Left kidney (tissue), 2 donors: ENCODE data around the gene PDE4A. TPM values are rescaled to one million over a fixed set of nuclear protein-coding genes. Genes with fewer than 3 reads are reported as not detected.

Source experiments
- DNase-seq: peaks from one replicate; pipeline ENCODE4 v3.0.0-alpha.2; 2013
- polyA plus RNA-seq: library from polyadenylated mRNA; unstranded; fragments of 120-200 nt; gene quantifications from one replicate; pipeline ENCODE4 v1.2.1, GENCODE V29; 2013; ENCODE audit not compliant: insufficient read length

PDE4A gene
- polyA plus RNA-seq, 1 donor: 1.5 TPM

- DNase-seq: no peak
These were observed 90.0 kb downstream of the PDE4A start for GRCh38 chr19:10510301-10510802.

- no peak for DNase-seq
These were observed 92.9 kb downstream of the PDE4A start for GRCh38 chr19:10513223-10513622.

GRCh38 chr19:10514211-10515145 lies 94.1 kb downstream of the PDE4A start:
- no peak for DNase-seq

GRCh38 chr19:10516064-10516385 lies 95.7 kb downstream of the PDE4A start:
- DNase-seq: no peak

GRCh38 chr19:10516671-10517286 lies 96.4 kb downstream of the PDE4A start:
- DNase-seq: no peak

- no peak for DNase-seq
These were observed 97.0 kb downstream of the PDE4A start, which contains the start of gene S1PR5 for GRCh38 chr19:10517361-10517759. S1PR5 (minus strand) TSS chr19:10517447; CDS start chr19:10515011, 2,436 bp downstream.

- no peak for DNase-seq
These were observed 97.6 kb downstream of the PDE4A start for GRCh38 chr19:10517760-10518443.

- DNase-seq: no peak
These were observed 98.4 kb downstream of the PDE4A start for GRCh38 chr19:10518444-10519361.

Other genes starting within 250 kb of the PDE4A start
- gene DNMT1, start 225.6 kb upstream of the PDE4A start, polyA plus RNA-seq: 160 TPM
- gene S1PR2, start 189.2 kb upstream of the PDE4A start, polyA plus RNA-seq: 11.9 TPM
- 34.2 TPM for gene MRPL4, start 168.3 kb upstream of the PDE4A start, polyA plus RNA-seq
- gene ICAM1, start 149.4 kb upstream of the PDE4A start, polyA plus RNA-seq: 4.7 TPM
- gene ICAM4, start 133.6 kb upstream of the PDE4A start, polyA plus RNA-seq: 0.37 TPM
- gene ICAM5, start 130.6 kb upstream of the PDE4A start, polyA plus RNA-seq: 0.08 TPM
- gene ZGLP1, start 110.7 kb upstream of the PDE4A start, polyA plus RNA-seq: 7.1 TPM
- gene FDX2, start 104.5 kb upstream of the PDE4A start, polyA plus RNA-seq: 14.3 TPM
- 25.4 TPM for gene RAVER1, start 87.0 kb upstream of the PDE4A start, polyA plus RNA-seq
- 8.1 TPM for gene ICAM3, start 80.9 kb upstream of the PDE4A start, polyA plus RNA-seq
- gene TYK2, start 40.0 kb upstream of the PDE4A start, polyA plus RNA-seq: 133 TPM
- 141 TPM for gene CDC37, start 17.0 kb upstream of the PDE4A start, polyA plus RNA-seq
- gene KEAP1, start 82.8 kb downstream of the PDE4A start, polyA plus RNA-seq: 74.0 TPM
- 0.57 TPM for gene S1PR5, start 96.9 kb downstream of the PDE4A start, polyA plus RNA-seq
- gene ATG4D, start 123.4 kb downstream of the PDE4A start, polyA plus RNA-seq: 26.8 TPM
- 42.2 TPM for gene KRI1, start 145.5 kb downstream of the PDE4A start, polyA plus RNA-seq
- 8.5 TPM for gene CDKN2D, start 148.4 kb downstream of the PDE4A start, polyA plus RNA-seq
- gene AP1M2, start 166.8 kb downstream of the PDE4A start, polyA plus RNA-seq: 35.5 TPM
- gene SLC44A2, start 205.0 kb downstream of the PDE4A start, polyA plus RNA-seq: 180 TPM
- gene ILF3, start 233.8 kb downstream of the PDE4A start, polyA plus RNA-seq: 358 TPM